GM13977 (cell line): Measurements from ENCODE around the gene PCDHGA10.
"Not testable (repeated sequence)": the region's sequence is repeated elsewhere in the genome, so short reads cannot be mapped to it uniquely, and the experiment has no call there.

ENCODE experiments used
- DNase-seq: peaks from one replicate; pipeline ENCODE4 v3.0.0; 2012; ENCODE audit warnings: low spot score
- CTCF ChIP-seq: IDR thresholded peaks from 2 replicates; pipeline ENCODE4 v1.5.1; 2012; ENCODE audit warnings: mild to moderate bottlenecking, control low read depth; ENCODE audit not compliant: insufficient read depth; ENCODE audit errors: extremely low read depth, missing control alignments
- in situ Hi-C: fragments of 300-500 bp; cut with MboI; formaldehyde crosslinking; loops from one replicate; pipeline ENCODE4 v1.12.0; 2022; ENCODE audit warnings: low sequenced_read_pairs, low pct_unique_long_range_greater_than_20kb, mixed read lengths, inconsistent platforms; ENCODE audit not compliant: unreplicated experiment

PCDHGA10 gene

GRCh38 chr5:141397756-141398551, 14.8 kb upstream of the PCDHGA10 start, which contains the start of gene PCDHGB5:
TSS of gene PCDHGB5 (plus strand) at chr5:141397947. CDS start at chr5:141398128, 181 bp downstream.
- DNase-seq, in situ Hi-C loops: not testable (repeated sequence)

GRCh38 chr5:141398608-141399007, 14.2 kb upstream of the PCDHGA10 start:
- in situ Hi-C loops, result no loop called here
- no peak for TF ChIP-seq CTCF
- no peak for DNase-seq

More at GRCh38 chr5:141397756-141398551, 14.8 kb upstream of the PCDHGA10 start, which contains the start of gene PCDHGB5:
- TF ChIP-seq CTCF, result peak; percentile 59

- DNase-seq, result no peak
- in situ Hi-C loops, result no loop called here
- TF ChIP-seq CTCF, result no peak
Observed at GRCh38 chr5:141399555-141400258, 13.1 kb upstream of the PCDHGA10 start.

- peak; percentile 41 for TF ChIP-seq CTCF
- peak; percentile 68 for DNase-seq
- in situ Hi-C loops, result no loop called here
Observed at GRCh38 chr5:141402553-141403243, 10.1 kb upstream of the PCDHGA10 start, which contains the start of gene PCDHGA9. TSS of gene PCDHGA9 (plus strand) at chr5:141402778. CDS start at chr5:141402953, 175 bp downstream.

- in situ Hi-C loops, result no loop called here
- no peak for TF ChIP-seq CTCF
- no peak for DNase-seq
Observed at GRCh38 chr5:141403387-141403786, 9.4 kb upstream of the PCDHGA10 start.
